Suppressor macrophage treated with lipopolysaccharide for 1 hour (primary cell): ENCODE data around the gene PPP1R1C.
"Not testable (repeated sequence)": the region's sequence is repeated elsewhere in the genome, so short reads cannot be mapped to it uniquely, and the experiment has no call there.

Experiments used
- DNase-seq, 3 donors: peaks; one replicate each; pipeline ENCODE4 v3.0.0-alpha.2; 2020 to 2022

Gene PPP1R1C

DNA sequence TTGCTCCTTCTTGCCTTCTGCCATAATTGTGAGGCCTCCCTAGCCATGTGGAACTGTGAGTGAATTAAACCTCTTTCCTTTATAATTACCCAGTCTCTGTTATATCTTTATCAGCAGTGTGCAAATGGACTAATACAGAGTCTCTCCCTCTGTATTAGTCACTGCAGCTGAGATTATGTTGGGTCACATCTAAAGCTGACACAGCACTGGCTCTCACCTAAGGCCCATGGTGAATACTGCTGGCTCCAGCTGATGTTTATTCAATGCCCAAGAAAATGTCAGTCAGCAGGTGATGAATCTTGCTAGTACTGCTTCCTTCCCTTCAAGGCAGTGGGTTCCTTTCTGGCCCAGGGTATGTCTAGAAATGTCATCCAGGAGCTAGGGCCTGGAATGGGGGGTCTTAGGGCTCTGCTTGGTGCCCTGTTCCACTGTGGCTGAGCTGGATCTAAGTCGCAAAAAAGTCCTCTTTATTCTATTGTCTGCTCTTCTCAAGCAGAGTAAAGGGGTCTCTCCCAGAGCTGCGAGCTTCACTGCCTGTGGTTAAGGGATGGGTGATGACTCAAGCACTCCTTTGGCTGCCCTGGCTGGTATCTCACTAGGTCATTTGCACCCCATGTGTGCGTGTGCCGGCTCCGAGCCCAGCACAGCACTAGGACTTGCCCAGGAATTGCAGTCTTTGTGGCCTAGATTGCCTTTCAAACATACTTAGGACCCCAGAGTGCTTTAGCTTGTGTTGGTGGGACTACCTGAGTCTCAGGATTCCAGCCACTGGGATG lies 29.9 kb downstream of the PPP1R1C start:
- DNase-seq: no peak

DNA sequence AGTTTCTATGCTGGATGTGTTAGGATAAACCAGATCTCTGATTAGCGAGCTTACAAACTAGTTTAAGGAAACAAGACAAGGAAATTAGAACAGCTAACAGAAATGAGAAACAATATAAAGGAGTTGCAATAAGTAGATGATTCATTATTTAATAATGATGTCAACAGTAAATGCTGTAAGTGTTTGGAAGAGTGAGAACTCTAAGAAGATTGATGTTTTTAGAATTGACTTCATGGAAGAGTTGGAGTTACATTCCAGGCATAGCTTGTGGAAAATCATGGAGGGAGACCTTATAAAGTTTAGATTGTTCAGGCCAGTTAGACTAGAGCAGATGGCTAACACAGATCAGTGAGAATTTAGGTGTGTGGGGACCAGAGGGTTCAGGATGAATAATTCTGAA lies 32.6 kb downstream of the PPP1R1C start:
- DNase-seq: no peak

GRCh38 chr2:182019731-182020130 lies 34.1 kb downstream of the PPP1R1C start:
- DNase-seq: no peak

DNA sequence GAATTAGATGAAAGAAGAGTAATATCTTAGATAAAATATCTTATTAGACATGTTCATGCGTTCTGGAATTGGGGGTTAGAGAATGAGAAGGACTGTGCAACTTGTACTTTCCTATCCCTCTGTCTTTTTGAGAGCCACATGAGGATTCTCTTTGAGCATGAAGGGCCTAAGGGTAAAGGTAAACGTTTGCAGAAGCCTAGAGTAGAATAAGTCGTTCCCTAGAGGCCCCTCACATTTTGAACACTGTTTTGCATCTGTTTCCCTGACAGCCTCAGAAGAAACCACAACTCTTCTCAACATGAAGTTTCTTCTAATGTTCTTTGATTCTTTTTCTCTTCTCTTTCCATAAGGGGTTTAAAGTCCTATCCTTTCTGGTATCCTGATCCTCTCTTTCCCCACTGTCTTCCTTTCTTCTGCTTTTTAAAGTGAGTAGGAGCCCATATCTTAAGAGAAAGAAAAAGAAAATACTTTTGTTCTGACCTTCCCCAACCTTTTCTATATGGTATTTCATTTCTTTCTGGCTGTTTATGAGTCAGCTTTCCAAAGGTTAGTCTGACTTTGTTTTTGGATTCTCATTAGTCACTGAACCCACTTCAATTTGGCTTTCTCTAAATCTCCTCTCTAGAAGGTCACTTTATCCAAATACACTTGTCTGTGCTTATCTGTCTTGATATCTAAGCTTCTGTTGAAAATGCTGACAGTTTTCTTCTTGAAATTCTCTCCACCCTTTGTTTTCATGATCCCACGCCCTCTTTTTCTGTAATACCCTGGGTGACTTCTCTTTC lies 34.8 kb downstream of the PPP1R1C start:
- no peak for DNase-seq

DNA sequence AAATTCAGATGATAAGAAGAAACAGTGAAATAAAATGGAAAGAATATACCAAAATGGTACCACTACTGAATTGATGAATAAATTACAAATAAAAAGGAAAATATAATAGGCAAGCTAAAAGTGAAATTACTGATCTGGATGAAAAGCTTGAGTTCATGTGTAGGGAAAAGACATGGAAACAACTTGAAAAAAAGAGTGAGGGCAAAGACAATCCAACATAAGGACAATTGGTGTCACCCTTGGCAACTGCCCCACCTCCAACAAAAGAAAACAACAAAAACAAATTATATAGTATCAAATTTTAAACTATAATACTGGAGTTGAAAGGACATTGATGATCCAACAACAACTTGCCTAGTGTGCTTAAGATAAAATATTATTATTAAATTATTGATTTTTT lies 37.6 kb downstream of the PPP1R1C start:
- no peak for DNase-seq

- DNase-seq: not testable (repeated sequence)
Observed at GRCh38 chr2:182030875-182031274, 45.2 kb downstream of the PPP1R1C start.

GRCh38 chr2:182031956-182032355 lies 46.3 kb downstream of the PPP1R1C start:
- no peak for DNase-seq

GRCh38 chr2:182033449-182033848 lies 47.8 kb downstream of the PPP1R1C start:
- no peak for DNase-seq

DNA sequence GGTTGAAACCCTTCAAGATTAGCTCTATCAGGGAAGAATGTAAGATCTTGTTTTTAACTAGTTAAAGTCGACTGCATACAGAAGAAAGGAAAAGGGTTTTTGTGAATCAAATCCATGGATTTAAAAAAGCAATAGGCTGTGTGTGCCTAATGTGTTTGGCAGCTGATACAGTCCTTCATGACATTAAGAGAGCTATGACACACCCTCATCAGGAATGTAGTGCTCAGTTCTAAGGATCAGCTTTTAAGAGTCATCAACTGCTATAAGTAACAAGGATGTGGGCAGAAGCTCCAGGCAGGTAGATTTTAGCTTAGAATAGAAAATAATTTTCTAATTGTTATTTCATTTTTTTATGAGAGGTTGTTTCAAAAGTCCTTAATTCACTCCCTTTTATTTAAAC lies 52.9 kb downstream of the PPP1R1C start:
- DNase-seq: no peak

DNA sequence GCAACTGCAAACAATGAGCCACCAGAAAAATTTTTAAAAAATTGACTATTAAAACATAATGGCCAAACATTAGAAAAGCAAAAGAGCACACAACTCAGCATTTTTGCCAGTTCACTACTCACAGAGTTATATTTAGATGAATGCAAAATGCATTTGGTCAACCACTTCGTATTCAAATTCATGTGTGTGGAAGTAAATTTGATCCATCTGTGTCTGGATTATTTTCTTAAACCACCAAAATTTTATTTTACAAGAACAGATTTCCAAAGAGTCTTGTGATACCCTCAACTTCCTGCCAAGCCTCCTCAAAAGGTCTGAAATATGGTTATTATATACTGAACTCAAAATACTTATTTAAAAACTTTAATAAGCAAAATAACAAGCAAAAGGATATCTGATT lies 57.4 kb downstream of the PPP1R1C start:
- DNase-seq: no peak

- DNase-seq: no peak
Observed at GRCh38 chr2:182043861-182044260, 58.2 kb downstream of the PPP1R1C start.

DNA sequence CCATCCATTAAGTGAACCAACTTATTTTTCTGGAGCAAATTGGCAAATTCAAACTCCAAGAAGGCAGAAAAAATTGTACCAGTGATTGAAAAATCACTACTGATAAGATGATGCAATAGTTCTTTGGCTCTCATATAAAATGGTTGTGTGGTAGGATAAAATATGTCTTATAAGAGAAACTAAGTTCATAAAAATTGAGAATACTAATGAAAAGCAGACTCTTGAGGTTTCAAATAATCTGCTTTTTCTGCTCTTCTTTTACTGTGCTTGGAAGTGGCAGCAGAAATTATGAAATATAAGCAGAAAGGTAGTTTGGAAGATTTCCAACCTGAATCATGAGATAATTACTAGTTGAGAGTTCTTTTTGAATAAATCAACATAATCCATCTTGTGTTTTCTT lies 61.9 kb downstream of the PPP1R1C start:
- no peak for DNase-seq

- no peak for DNase-seq
Observed at GRCh38 chr2:182048088-182048487, 62.4 kb downstream of the PPP1R1C start.

GRCh38 chr2:182048621-182049020 lies 63.0 kb downstream of the PPP1R1C start:
- no peak for DNase-seq

GRCh38 chr2:182049372-182050148 lies 63.9 kb downstream of the PPP1R1C start:
- DNase-seq: no peak

DNA sequence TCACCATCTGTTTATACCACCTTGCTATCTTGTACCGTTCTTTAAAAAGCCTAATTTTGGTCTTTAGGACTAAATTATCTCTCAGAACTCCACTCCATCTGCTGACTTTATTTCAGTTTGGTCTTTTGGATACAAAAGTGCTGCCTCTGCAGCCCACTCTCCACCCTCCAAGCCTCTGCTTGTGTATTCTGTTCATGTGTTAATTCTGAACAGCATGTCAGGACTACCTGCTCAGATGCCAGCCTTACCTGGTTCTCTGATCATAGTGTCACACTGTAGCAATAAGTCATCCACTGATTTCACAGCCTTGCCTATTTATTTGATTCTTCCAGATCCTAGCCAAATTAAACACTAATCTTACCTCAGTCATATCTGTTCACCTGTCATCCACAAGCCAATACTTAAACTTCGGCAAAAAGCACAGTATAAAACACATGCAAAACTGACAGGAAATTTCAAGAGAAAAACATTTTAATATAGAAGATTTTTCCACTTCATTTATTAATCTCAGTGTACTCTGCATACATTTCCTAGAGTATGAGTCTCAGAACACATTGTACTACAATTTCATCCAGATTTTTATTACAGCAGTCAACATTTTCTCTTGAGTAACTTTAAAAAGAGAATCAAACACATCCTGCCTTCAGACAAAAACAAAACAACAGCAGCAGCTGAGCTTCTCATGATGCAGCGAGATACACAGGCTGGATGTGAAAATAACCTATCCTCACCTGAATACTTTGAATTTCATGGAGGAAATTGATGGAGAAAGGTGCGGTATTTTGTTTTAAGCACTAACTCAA lies 64.9 kb downstream of the PPP1R1C start:
- no peak for DNase-seq

DNA sequence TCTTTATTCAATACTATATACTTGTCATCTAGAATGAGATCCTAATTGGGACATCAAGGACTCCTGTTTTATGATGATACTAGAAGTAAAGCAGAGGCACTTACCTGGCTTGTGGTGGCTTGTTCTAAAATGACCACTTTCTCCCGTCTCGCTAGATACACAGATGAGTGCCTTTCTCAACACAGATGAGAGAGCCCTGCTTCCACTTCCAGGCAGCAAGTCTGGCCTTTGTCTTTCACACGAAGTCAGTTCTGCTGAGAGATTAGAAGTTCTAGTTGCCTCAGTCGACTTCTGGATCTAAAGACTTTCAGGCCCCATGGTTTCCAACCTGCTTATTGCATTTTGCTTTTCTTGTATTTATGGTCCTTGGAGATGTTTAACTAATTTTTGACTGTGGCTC lies 70.3 kb downstream of the PPP1R1C start:
- DNase-seq: no peak

DNA sequence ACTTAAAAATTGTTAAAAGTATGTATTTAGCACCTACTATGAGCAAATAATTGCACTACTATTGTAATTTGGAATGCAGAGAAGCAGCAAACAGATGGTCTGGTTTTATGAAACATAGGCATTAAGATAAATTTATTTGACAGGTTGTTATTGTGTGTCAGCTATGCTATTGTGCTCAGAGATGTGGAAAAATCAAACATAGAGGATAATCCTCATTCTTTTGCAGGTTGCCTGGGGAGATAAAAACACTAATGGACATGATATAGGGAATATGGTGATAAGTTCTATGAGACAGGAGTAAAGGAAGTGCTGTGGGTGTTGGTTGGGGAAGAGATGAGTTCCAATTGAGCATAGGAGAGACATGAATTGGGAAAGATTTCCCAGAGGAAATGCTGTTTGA lies 71.3 kb downstream of the PPP1R1C start:
- no peak for DNase-seq

DNA sequence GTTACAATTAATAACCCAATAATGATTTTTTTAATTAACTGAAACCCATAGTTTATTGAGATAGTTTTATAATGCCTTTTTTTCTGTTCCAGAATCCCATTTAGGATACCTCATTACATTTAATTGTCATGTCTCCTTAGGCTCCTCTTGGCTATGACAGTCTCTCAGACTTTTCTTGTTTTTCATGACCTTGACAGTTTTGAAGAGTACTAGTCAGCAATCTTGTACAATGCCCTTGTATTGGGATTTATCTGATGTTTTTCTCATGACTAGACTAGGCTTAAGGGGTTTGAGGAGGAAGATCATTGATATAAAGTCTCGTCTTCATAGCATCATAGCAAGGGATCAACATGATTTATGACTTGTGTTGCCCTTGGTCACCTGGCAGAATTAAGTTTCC lies 72.4 kb downstream of the PPP1R1C start:
- DNase-seq: no peak

- DNase-seq: no peak
Observed at GRCh38 chr2:182061739-182062138, 76.1 kb downstream of the PPP1R1C start.

- DNase-seq: no peak
Observed at GRCh38 chr2:182062329-182062972, 76.8 kb downstream of the PPP1R1C start.
